ENCODE measurements around the gene CTPS1. TPM values are rescaled to one million over a fixed set of nuclear protein-coding genes. Genes with fewer than 3 reads are reported as not detected.
A peak's percentile ranks its signal among the peaks of the same experiment; 100 is the strongest.

The CTPS1 gene
- total and polyA plus RNA-seq, 9 donors, result 12.3 to 24.8 (median 21.0) TPM

- DNase-seq, result no peak
- Histone ChIP-seq H3K9me3 (replicated peaks; ENCODE audit: control insufficient read depth, low read depth, low read length) (no peaks in the 10 kb centered on the region), H3K4me3 (ENCODE audit: low read length) (no peak overlapping the region), H3K27ac (ENCODE audit: low read length) (peak overlapping the region; percentile 56), H3K27me3 (ENCODE audit: control insufficient read depth, insufficient read depth, low read length) (no peaks in the 10 kb centered on the region), H3K36me3 (ENCODE audit: control insufficient read depth, insufficient read depth, low read length) (peaks cover 58% of the 10 kb centered on the region), H3K4me1 (ENCODE audit: control insufficient read depth, insufficient read depth, low read length) (peaks cover 18% of the 10 kb centered on the region)
- 70% methylated on average over 5 of the region's 9 CpGs for WGBS (ENCODE audit: insufficient coverage)
Observed at GRCh38 chr1:40987439-40988276, 8.2 kb downstream of the CTPS1 start.

- no peak for DNase-seq
- 100% methylated on average over 1 of the region's 3 CpGs for WGBS (ENCODE audit: insufficient coverage)
- Histone ChIP-seq H3K9me3 (replicated peaks; ENCODE audit: control insufficient read depth, low read depth, low read length) (no peaks in the 10 kb centered on the region), H3K4me1 (ENCODE audit: control insufficient read depth, insufficient read depth, low read length) (peaks cover 18% of the 10 kb centered on the region), H3K36me3 (ENCODE audit: control insufficient read depth, insufficient read depth, low read length) (peaks cover 59% of the 10 kb centered on the region), H3K4me3 (ENCODE audit: low read length) (no peak overlapping the region), H3K27me3 (ENCODE audit: control insufficient read depth, insufficient read depth, low read length) (no peaks in the 10 kb centered on the region), H3K27ac (ENCODE audit: low read length) (no peak overlapping the region)
Observed at GRCh38 chr1:40988280-40988679, 8.8 kb downstream of the CTPS1 start.

- DNase-seq, result no peak
- Histone ChIP-seq H3K36me3 (ENCODE audit: control insufficient read depth, insufficient read depth, low read length) (peaks cover 62% of the 10 kb centered on the region), H3K27ac (ENCODE audit: low read length) (no peak overlapping the region), H3K4me3 (ENCODE audit: low read length) (no peak overlapping the region), H3K27me3 (ENCODE audit: control insufficient read depth, insufficient read depth, low read length) (no peaks in the 10 kb centered on the region), H3K4me1 (ENCODE audit: control insufficient read depth, insufficient read depth, low read length) (peaks cover 18% of the 10 kb centered on the region), H3K9me3 (replicated peaks; ENCODE audit: control insufficient read depth, low read depth, low read length) (no peaks in the 10 kb centered on the region)
- WGBS (ENCODE audit: insufficient coverage), result 100% methylated on average over 3 of the region's 5 CpGs
Observed at GRCh38 chr1:40989066-40989465, 9.6 kb downstream of the CTPS1 start.

GRCh38 chr1:40997096-40997495, 17.6 kb downstream of the CTPS1 start:
- Histone ChIP-seq H3K4me1 (ENCODE audit: control insufficient read depth, insufficient read depth, low read length) (peaks cover 2% of the 10 kb centered on the region), H3K4me3 (ENCODE audit: low read length) (no peak overlapping the region), H3K27ac (ENCODE audit: low read length) (no peak overlapping the region), H3K27me3 (ENCODE audit: control insufficient read depth, insufficient read depth, low read length) (no peaks in the 10 kb centered on the region), H3K36me3 (ENCODE audit: control insufficient read depth, insufficient read depth, low read length) (peaks cover 57% of the 10 kb centered on the region), H3K9me3 (replicated peaks; ENCODE audit: control insufficient read depth, low read depth, low read length) (no peaks in the 10 kb centered on the region)
- DNase-seq, result no peak
- WGBS (ENCODE audit: insufficient coverage), result 89% methylated on average over 3 of the region's 8 CpGs

GRCh38 chr1:40998668-40999067, 19.2 kb downstream of the CTPS1 start:
- peaks cover 12% of the 10 kb centered on the region for H3K4me1 ChIP-seq (ENCODE audit: control insufficient read depth, insufficient read depth, low read length)
- no peaks in the 10 kb centered on the region for H3K9me3 ChIP-seq (replicated peaks; ENCODE audit: control insufficient read depth, low read depth, low read length)
- H3K36me3 ChIP-seq (ENCODE audit: control insufficient read depth, insufficient read depth, low read length), result peaks cover 56% of the 10 kb centered on the region
- H3K27ac ChIP-seq (ENCODE audit: low read length), result no peak overlapping the region
- H3K4me3 ChIP-seq (ENCODE audit: low read length), result no peak overlapping the region
- no peak for DNase-seq
- 100% methylated on average over 2 of the region's 4 CpGs for WGBS (ENCODE audit: insufficient coverage)
- H3K27me3 ChIP-seq (ENCODE audit: control insufficient read depth, insufficient read depth, low read length), result no peaks in the 10 kb centered on the region

- peak overlapping the region; percentile 53 for H3K27ac ChIP-seq (ENCODE audit: low read length)
- no peak for DNase-seq
- 81% methylated on average over 8 of the region's 9 CpGs for WGBS (ENCODE audit: insufficient coverage)
- H3K4me3 ChIP-seq (ENCODE audit: low read length), result no peak overlapping the region
- peaks cover 70% of the 10 kb centered on the region for H3K36me3 ChIP-seq (ENCODE audit: control insufficient read depth, insufficient read depth, low read length)
- H3K4me1 ChIP-seq (ENCODE audit: control insufficient read depth, insufficient read depth, low read length), result peaks cover 15% of the 10 kb centered on the region
- no peaks in the 10 kb centered on the region for H3K27me3 ChIP-seq (ENCODE audit: control insufficient read depth, insufficient read depth, low read length)
- no peaks in the 10 kb centered on the region for H3K9me3 ChIP-seq (replicated peaks; ENCODE audit: control insufficient read depth, low read depth, low read length)
Observed at GRCh38 chr1:41003127-41003639, 23.7 kb downstream of the CTPS1 start.

GRCh38 chr1:41003640-41004220, 24.2 kb downstream of the CTPS1 start:
- no peaks in the 10 kb centered on the region for H3K9me3 ChIP-seq (replicated peaks; ENCODE audit: control insufficient read depth, low read depth, low read length)
- peaks cover 15% of the 10 kb centered on the region for H3K4me1 ChIP-seq (ENCODE audit: control insufficient read depth, insufficient read depth, low read length)
- peak; percentile 97 for DNase-seq
- H3K4me3 ChIP-seq (ENCODE audit: low read length), result no peak overlapping the region
- 39% methylated on average over 6 of the region's 11 CpGs for WGBS (ENCODE audit: insufficient coverage)
- no peaks in the 10 kb centered on the region for H3K27me3 ChIP-seq (ENCODE audit: control insufficient read depth, insufficient read depth, low read length)
- peak overlapping the region; percentile 53 for H3K27ac ChIP-seq (ENCODE audit: low read length)
- H3K36me3 ChIP-seq (ENCODE audit: control insufficient read depth, insufficient read depth, low read length), result peaks cover 71% of the 10 kb centered on the region

- DNase-seq, result no peak
- Histone ChIP-seq H3K36me3 (ENCODE audit: control insufficient read depth, insufficient read depth, low read length) (peaks cover 76% of the 10 kb centered on the region), H3K27me3 (ENCODE audit: control insufficient read depth, insufficient read depth, low read length) (no peaks in the 10 kb centered on the region), H3K27ac (ENCODE audit: low read length) (no peak overlapping the region), H3K4me1 (ENCODE audit: control insufficient read depth, insufficient read depth, low read length) (peaks cover 15% of the 10 kb centered on the region), H3K4me3 (ENCODE audit: low read length) (no peak overlapping the region), H3K9me3 (replicated peaks; ENCODE audit: control insufficient read depth, low read depth, low read length) (no peaks in the 10 kb centered on the region)
- 60% methylated on average over 1 of the region's 5 CpGs for WGBS (ENCODE audit: insufficient coverage)
Observed at GRCh38 chr1:41005876-41006275, 26.4 kb downstream of the CTPS1 start.

- WGBS (ENCODE audit: insufficient coverage), result 90% methylated on average over 8 of the region's 19 CpGs
- Histone ChIP-seq H3K4me3 (ENCODE audit: low read length) (no peak overlapping the region), H3K9me3 (replicated peaks; ENCODE audit: control insufficient read depth, low read depth, low read length) (no peaks in the 10 kb centered on the region), H3K27ac (ENCODE audit: low read length) (no peak overlapping the region), H3K4me1 (ENCODE audit: control insufficient read depth, insufficient read depth, low read length) (peaks cover 12% of the 10 kb centered on the region), H3K36me3 (ENCODE audit: control insufficient read depth, insufficient read depth, low read length) (peaks cover 81% of the 10 kb centered on the region), H3K27me3 (ENCODE audit: control insufficient read depth, insufficient read depth, low read length) (no peaks in the 10 kb centered on the region)
- no peak for DNase-seq
Observed at GRCh38 chr1:41006942-41007865, 27.7 kb downstream of the CTPS1 start.

GRCh38 chr1:41009466-41009865, 30.0 kb downstream of the CTPS1 start:
- Histone ChIP-seq H3K27me3 (ENCODE audit: control insufficient read depth, insufficient read depth, low read length) (no peaks in the 10 kb centered on the region), H3K9me3 (replicated peaks; ENCODE audit: control insufficient read depth, low read depth, low read length) (no peaks in the 10 kb centered on the region), H3K4me3 (ENCODE audit: low read length) (no peak overlapping the region), H3K36me3 (ENCODE audit: control insufficient read depth, insufficient read depth, low read length) (peaks cover 84% of the 10 kb centered on the region), H3K4me1 (ENCODE audit: control insufficient read depth, insufficient read depth, low read length) (peaks cover 13% of the 10 kb centered on the region), H3K27ac (ENCODE audit: low read length) (no peak overlapping the region)
- no peak for DNase-seq
- 93% methylated on average over 6 of the region's 8 CpGs for WGBS (ENCODE audit: insufficient coverage)

Measured in muscle of leg (tissue), 11 donors.